Hair follicular keratinocyte (primary cell): ENCODE data around the gene OR2B3. TPM values are rescaled to one million over a fixed set of nuclear protein-coding genes. Genes with fewer than 3 reads are reported as not detected.

Experiments
- total RNA-seq: library from RNA; depleted of rRNA; stranded (reverse); fragments of >200 nt; gene quantifications from 2 replicates; pipeline ENCODE4 v1.2.3, GENCODE V29; 2015

Gene OR2B3, protein sequence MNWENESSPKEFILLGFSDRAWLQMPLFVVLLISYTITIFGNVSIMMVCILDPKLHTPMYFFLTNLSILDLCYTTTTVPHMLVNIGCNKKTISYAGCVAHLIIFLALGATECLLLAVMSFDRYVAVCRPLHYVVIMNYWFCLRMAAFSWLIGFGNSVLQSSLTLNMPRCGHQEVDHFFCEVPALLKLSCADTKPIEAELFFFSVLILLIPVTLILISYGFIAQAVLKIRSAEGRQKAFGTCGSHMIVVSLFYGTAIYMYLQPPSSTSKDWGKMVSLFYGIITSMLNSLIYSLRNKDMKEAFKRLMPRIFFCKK
- not detected in 2 replicates for total RNA-seq

DNA sequence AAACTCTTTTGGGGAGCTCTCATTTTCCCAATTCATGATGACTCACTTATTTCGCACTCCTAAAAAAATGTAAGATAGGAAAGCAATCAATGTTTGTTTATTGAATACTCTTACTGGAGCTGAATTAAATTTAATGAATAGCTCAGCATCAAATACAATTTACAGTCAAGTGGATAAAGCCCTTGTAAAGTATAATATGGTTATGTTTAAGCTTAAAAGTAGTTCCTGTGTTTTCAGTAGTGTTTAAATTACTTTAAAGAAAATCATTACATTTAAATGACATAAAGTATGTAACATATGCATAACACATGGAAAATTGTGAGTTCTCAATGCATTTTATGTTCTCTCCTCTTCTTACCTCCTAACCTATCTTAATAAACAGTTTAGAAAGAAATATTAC is at the start of gene OR2B3:
Gene OR2B3 (minus strand): TSS at position 101 of the 400 bp plus-strand sequence. CDS start 65 bp downstream, at position 36.

DNA sequence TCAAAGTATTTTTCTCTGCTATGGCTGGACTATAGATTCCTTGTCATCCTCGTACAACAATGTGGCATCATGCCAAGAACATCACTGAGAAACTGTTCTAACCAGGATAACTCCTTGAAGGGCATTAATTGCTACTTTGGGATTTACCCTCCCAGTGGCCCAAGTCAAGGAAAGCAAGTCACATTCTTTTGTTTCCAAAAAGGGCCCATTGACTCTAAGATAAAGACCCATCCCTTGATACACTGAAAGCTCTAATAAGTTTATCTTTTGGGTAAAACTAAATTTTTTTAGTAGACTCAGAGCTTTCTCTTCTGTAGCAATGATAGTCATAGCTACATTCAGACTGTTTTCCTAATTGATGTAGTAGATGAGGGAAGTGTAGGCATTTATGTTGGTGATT is 20.6 kb upstream of the OR2B3 start, which contains the start of gene OR2J3:
Gene OR2J3 (plus strand): TSS at position 301 of the 400 bp plus-strand sequence. CDS start 3,833 bp downstream, outside the sequence.

DNA sequence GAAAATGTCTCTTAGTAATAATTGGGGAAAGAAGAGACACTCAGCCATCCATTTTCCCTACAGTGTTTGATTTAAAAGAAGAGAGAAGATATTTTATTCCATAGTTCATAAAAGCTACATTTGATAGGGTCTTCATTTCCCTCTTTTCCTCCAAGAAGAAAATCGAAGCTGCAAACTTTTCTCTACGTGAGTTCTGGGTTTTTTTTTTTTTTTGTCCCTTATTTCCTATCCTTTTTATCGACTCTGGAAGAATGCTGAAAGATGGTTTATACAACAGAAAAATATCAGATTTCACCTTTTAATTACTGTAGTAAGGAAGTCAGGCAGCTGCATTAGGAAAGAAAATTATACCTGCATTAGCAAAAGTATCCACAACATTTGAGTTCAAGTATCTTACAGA is 12.1 kb upstream of the OR2B3 start, which contains the start of gene OR2J1:
Gene OR2J1 (plus strand): TSS at position 301 of the 400 bp plus-strand sequence. CDS start 1,453 bp downstream, outside the sequence.

DNA sequence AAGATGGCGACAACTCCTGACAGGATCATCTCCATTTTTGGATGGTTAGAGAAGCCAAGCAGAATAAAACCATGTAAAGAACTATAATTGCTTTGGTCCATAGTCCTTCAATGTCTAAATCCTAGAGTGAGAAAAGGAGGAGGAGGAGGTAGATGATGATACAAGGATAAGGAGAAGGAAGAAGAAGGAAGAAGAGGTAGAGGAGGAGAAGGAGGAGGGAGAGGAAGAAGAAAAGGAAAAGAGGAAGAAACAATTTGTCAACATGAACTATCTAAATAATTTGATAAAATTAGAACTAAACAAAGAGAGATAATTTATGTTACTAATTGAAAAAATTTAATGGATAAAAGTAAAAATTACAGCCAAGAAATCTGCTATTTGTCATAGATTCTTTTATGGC is 42.0 kb downstream of the OR2B3 start, which contains the start of gene OR2W1:
Gene OR2W1 (minus strand): TSS at position 101 of the 400 bp plus-strand sequence. CDS start 0 bp downstream, at position 101.

Other genes starting within 250 kb of the OR2B3 start
- gene TRIM27, start 163.3 kb downstream of the OR2B3 start, total RNA-seq: 62.6 and 67.9 TPM in 2 replicates
- gene ZNF311, start 82.0 kb downstream of the OR2B3 start, total RNA-seq: 0.84 and 1.6 TPM in 2 replicates
- not detected in 2 replicates for gene OR2W1, start 42.1 kb downstream of the OR2B3 start, total RNA-seq
- gene OR2J1, start 12.2 kb upstream of the OR2B3 start, total RNA-seq: not detected in 2 replicates
- gene OR2J3, start 20.7 kb upstream of the OR2B3 start, total RNA-seq: not detected in 2 replicates
- gene OR2J2, start 83.6 kb upstream of the OR2B3 start, total RNA-seq: not detected in 2 replicates
- gene OR14J1, start 214.4 kb upstream of the OR2B3 start, total RNA-seq: not detected in 2 replicates